HK-2 (cell line): ENCODE measurements around the gene ZNF532.
A peak's percentile ranks its signal among the peaks of the same experiment; 100 is the strongest.

Experiments used
- DNase-seq: peaks from one replicate; pipeline ENCODE4 v3.0.0-alpha.2; 2018; ENCODE audit not compliant: unreplicated experiment

ZNF532 gene

GRCh38 chr18:58867281-58867961, 2.7 kb downstream of the ZNF532 start:
- DNase-seq, result no peak

- no peak for DNase-seq
These were observed 3.8 kb downstream of the ZNF532 start for GRCh38 chr18:58868440-58868839.

- no peak for DNase-seq
These were observed 5.5 kb downstream of the ZNF532 start for GRCh38 chr18:58870130-58870529.

GRCh38 chr18:58870621-58871020, 5.9 kb downstream of the ZNF532 start:
- DNase-seq, result no peak

- no peak for DNase-seq
These were observed 7.1 kb downstream of the ZNF532 start for GRCh38 chr18:58871514-58872420.

- no peak for DNase-seq
These were observed 14.0 kb downstream of the ZNF532 start for GRCh38 chr18:58878640-58879039.

- no peak for DNase-seq
These were observed 16.8 kb downstream of the ZNF532 start for GRCh38 chr18:58881477-58881876.

GRCh38 chr18:58882044-58882443, 17.4 kb downstream of the ZNF532 start:
- no peak for DNase-seq

- DNase-seq, result no peak
These were observed 18.0 kb downstream of the ZNF532 start for GRCh38 chr18:58882686-58883085.

- no peak for DNase-seq
These were observed 20.0 kb downstream of the ZNF532 start for GRCh38 chr18:58884680-58885079.

- no peak for DNase-seq
These were observed 21.8 kb downstream of the ZNF532 start for GRCh38 chr18:58886431-58886830.

GRCh38 chr18:58886864-58887612, 22.4 kb downstream of the ZNF532 start:
- no peak for DNase-seq

- peak; percentile 64 for DNase-seq
These were observed 22.9 kb downstream of the ZNF532 start for GRCh38 chr18:58887613-58887963.

GRCh38 chr18:58891776-58892175, 27.1 kb downstream of the ZNF532 start:
- DNase-seq, result no peak

GRCh38 chr18:58892488-58892887, 27.8 kb downstream of the ZNF532 start:
- no peak for DNase-seq

GRCh38 chr18:58893388-58894099, 28.9 kb downstream of the ZNF532 start:
- DNase-seq, result peak; percentile 16

GRCh38 chr18:58894930-58895329, 30.3 kb downstream of the ZNF532 start:
- no peak for DNase-seq

- no peak for DNase-seq
These were observed 30.7 kb downstream of the ZNF532 start for GRCh38 chr18:58895385-58895784.

- no peak for DNase-seq
These were observed 31.6 kb downstream of the ZNF532 start for GRCh38 chr18:58896268-58896667.

GRCh38 chr18:58896734-58897508, 32.2 kb downstream of the ZNF532 start:
- DNase-seq, result no peak
